MM.1S (cell line): ENCODE data around the gene HEATR5A.

Experiments
- EZH2 ChIP-seq: fragments of 300-600 bp; sonication (generic); optimal IDR thresholded peaks from 2 replicates; pipeline ENCODE3; 2017; ENCODE audit warnings: low read depth, mild to moderate bottlenecking, antibody characterized with exemption, low read length, mixed read lengths
- EZH2phosphoT487 ChIP-seq: fragments of 300-600 bp; sonication (generic); IDR thresholded peaks from 2 replicates; pipeline ENCODE4 v1.6.1; 2018; ENCODE audit warnings: antibody characterized with exemption, low read length
- TF ChIP-seq, protein P1 (sequence below): fragments of 300-600 bp; sonication (generic); IDR thresholded peaks from 2 replicates; pipeline ENCODE4 v1.5.1; 2016; ENCODE audit warnings: antibody characterized with exemption, low read length, mixed read lengths

DNA sequence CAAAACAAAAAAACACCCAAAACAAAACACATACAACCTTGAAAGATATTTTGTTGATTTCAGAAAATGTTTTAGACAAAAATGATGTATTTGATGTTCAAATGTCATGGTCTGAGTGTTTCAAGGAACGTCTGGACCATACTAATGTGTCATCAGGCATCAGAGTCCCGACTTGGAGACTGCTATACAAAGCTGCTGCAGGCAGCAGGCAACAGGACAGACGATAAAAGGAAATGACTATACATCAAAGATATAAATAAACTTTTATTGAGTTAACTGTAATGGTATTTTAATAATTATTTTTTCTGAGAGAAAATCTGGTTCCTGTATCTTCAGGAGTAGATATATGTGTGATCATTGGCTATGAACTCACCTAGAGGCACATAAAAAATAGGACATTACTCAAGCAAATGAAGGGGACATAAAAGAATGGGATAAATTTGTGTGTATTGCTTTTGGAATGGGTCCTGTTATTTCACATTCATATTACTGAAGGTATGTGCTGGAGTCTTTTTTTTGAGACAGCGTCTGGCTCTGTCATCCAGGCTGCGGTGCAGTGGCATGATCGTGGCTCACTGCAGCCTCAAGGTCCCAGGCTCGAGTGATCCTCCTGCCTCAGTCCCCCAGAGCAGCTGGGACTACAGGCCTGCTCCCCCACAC lies 125.5 kb downstream of the HEATR5A start:
- TF ChIP-seq, protein P1, sequence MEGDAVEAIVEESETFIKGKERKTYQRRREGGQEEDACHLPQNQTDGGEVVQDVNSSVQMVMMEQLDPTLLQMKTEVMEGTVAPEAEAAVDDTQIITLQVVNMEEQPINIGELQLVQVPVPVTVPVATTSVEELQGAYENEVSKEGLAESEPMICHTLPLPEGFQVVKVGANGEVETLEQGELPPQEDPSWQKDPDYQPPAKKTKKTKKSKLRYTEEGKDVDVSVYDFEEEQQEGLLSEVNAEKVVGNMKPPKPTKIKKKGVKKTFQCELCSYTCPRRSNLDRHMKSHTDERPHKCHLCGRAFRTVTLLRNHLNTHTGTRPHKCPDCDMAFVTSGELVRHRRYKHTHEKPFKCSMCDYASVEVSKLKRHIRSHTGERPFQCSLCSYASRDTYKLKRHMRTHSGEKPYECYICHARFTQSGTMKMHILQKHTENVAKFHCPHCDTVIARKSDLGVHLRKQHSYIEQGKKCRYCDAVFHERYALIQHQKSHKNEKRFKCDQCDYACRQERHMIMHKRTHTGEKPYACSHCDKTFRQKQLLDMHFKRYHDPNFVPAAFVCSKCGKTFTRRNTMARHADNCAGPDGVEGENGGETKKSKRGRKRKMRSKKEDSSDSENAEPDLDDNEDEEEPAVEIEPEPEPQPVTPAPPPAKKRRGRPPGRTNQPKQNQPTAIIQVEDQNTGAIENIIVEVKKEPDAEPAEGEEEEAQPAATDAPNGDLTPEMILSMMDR = no peak
- TF ChIP-seq EZH2phosphoT487 (no peak), EZH2 (no peak)
